ENCODE data around the gene METTL9.
A peak's percentile ranks its signal among the peaks of the same experiment; 100 is the strongest.

The METTL9 gene

GRCh38 chr16:21642861-21643260, 43.5 kb downstream of the METTL9 start:
- no peak for DNase-seq (ENCODE audit: low read depth)
- in situ Hi-C loops (cut with HindIII; ENCODE audit: low sequenced_read_pairs): no loop called here
- H3K4me3 ChIP-seq (ENCODE audit: low read depth, low read length): no peak overlapping the region
- TF ChIP-seq CTCF (IDR thresholded peaks at IDR 0.05; ENCODE audit: low read depth, low read length, missing control alignments): no peak

- in situ Hi-C loops (cut with HindIII; ENCODE audit: low sequenced_read_pairs): no loop called here
- no peak for DNase-seq (ENCODE audit: low read depth)
- no peak for TF ChIP-seq CTCF (IDR thresholded peaks at IDR 0.05; ENCODE audit: low read depth, low read length, missing control alignments)
- no peak overlapping the region for H3K4me3 ChIP-seq (ENCODE audit: low read depth, low read length)
These were observed 44.4 kb downstream of the METTL9 start for GRCh38 chr16:21643785-21644184.

GRCh38 chr16:21644674-21645073, 45.3 kb downstream of the METTL9 start:
- H3K4me3 ChIP-seq (ENCODE audit: low read depth, low read length): no peak overlapping the region
- in situ Hi-C loops (cut with HindIII; ENCODE audit: low sequenced_read_pairs): loop anchor here (5.0 kb wide), 2 partner anchors 62 to 63 kb away; no protein-coding TSS in a partner anchor
- no peak for TF ChIP-seq CTCF (IDR thresholded peaks at IDR 0.05; ENCODE audit: low read depth, low read length, missing control alignments)
- no peak for DNase-seq (ENCODE audit: low read depth)

GRCh38 chr16:21645261-21645721, 45.9 kb downstream of the METTL9 start:
- TF ChIP-seq CTCF (IDR thresholded peaks at IDR 0.05; ENCODE audit: low read depth, low read length, missing control alignments): no peak
- no peak overlapping the region for H3K4me3 ChIP-seq (ENCODE audit: low read depth, low read length)
- peak; percentile 4 for DNase-seq (ENCODE audit: low read depth)
- in situ Hi-C loops (cut with HindIII; ENCODE audit: low sequenced_read_pairs): loop anchor here (5.0 kb wide), 2 partner anchors 62 to 63 kb away; no protein-coding TSS in a partner anchor

DNA sequence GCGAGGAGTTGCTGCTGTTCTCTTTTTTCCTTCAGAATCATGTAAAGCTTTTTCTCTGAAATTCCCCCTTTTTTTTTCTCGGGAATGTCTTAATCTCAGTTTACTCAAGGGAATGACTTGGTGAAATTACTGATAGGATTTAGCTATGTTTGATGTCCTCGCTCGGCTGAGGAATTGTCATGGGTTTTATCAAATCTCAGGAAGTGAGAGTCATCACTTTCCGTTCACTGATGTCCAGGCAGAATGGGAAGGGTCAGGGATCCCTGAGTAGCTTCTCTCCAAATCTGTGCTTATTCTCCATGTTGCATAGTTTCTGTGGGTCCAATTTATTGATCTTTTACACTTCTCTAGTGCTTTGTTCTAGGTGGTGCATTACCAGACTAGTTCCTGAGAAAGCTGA, 46.7 kb downstream of the METTL9 start:
- in situ Hi-C loops (cut with HindIII; ENCODE audit: low sequenced_read_pairs): loop anchor here (5.0 kb wide), 2 partner anchors 61 to 64 kb away; no protein-coding TSS in a partner anchor
- no peak overlapping the region for H3K4me3 ChIP-seq (ENCODE audit: low read depth, low read length)
- TF ChIP-seq CTCF (IDR thresholded peaks at IDR 0.05; ENCODE audit: low read depth, low read length, missing control alignments): no peak
- DNase-seq (ENCODE audit: low read depth): no peak

DNA sequence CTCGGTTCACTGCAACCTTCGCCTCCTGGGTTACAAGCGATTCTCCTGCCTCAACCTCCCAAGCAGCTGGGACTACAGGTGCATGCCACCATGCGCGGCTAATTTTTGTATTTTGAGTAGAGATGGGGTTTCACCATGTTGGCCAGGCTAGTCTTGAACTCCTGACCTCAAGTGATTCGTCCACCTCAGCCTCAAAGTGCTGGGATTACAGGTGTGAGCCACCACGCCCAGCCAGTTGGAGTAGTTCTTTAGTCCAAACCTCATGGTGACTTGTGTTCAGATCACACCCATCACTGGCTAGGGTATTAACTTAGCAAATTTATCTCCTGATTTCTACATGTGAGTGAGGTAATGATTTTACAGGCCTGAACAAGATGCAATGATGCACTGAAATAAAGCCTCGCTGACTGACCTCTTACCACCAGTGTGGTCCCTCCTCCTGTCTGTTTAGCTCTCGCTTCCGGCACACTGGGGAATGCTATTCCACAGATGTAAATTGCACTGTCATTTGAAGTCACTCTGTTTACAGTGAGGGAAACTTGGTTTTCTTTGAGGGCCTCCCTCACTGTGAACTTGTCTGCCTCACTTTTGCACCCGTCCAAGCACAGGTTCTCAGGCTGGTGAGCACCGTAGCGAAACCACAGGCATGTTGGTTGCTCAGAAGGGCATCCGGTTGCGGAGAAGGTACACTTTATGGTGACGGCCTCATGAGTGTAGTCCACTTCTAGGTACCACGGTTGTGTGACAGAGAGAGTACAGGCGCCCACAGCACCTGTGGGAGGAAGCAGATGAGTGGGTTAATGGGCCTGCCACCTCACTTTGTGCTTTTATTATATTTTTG, 47.6 kb downstream of the METTL9 start:
- no peak overlapping the region for H3K4me3 ChIP-seq (ENCODE audit: low read depth, low read length)
- no peak for DNase-seq (ENCODE audit: low read depth)
- in situ Hi-C loops (cut with HindIII; ENCODE audit: low sequenced_read_pairs): loop anchor here (5.0 kb wide), 2 partner anchors 60 to 65 kb away; no protein-coding TSS in a partner anchor
- no peak for TF ChIP-seq CTCF (IDR thresholded peaks at IDR 0.05; ENCODE audit: low read depth, low read length, missing control alignments)
